HUES64 (cell line): ENCODE measurements around the gene CEP170B.
"Not testable (repeated sequence)": the region's sequence is repeated elsewhere in the genome, so short reads cannot be mapped to it uniquely, and the experiment has no call there.

Experiments
- H3K27ac ChIP-seq: 2 replicates; pipeline ENCODE4 v1.7.0; 2013; ENCODE audit warnings: low read depth, low read length, inconsistent platforms
- H3K27me3 ChIP-seq: 2 replicates; pipeline ENCODE4 v1.6.1; 2013; ENCODE audit warnings: mild to moderate bottlenecking, low read length; ENCODE audit not compliant: insufficient read depth
- H3K36me3 ChIP-seq: 2 replicates; pipeline ENCODE4 v1.6.1; 2013; ENCODE audit warnings: mild to moderate bottlenecking, low read length; ENCODE audit not compliant: insufficient read depth
- H3K4me1 ChIP-seq: 2 replicates; pipeline ENCODE4 v1.6.1; 2013; ENCODE audit warnings: mild to moderate bottlenecking, low read length, moderate library complexity; ENCODE audit not compliant: insufficient read depth
- H3K4me3 ChIP-seq: 2 replicates; pipeline ENCODE4 v1.5.1; 2013; ENCODE audit warnings: mild to moderate bottlenecking, low read length, moderate library complexity
- H3K9ac ChIP-seq: 2 replicates; pipeline ENCODE4 v1.6.1; 2013; ENCODE audit warnings: mild to moderate bottlenecking, low read depth, low read length
- H3K9me3 ChIP-seq: 2 replicates; pipeline ENCODE4 v1.6.1; 2013; ENCODE audit warnings: low read depth, low read length; ENCODE audit not compliant: insufficient read depth
- WGBS: fragments of 150-250, 120-280 bp; methylation state at CpG from one replicate; pipeline ENCODE4 v1.1.7; 2013; ENCODE audit warnings: missing lambda C conversion rate; 5-methylcytosine and 5-hydroxymethylcytosine counted together

CEP170B gene

DNA sequence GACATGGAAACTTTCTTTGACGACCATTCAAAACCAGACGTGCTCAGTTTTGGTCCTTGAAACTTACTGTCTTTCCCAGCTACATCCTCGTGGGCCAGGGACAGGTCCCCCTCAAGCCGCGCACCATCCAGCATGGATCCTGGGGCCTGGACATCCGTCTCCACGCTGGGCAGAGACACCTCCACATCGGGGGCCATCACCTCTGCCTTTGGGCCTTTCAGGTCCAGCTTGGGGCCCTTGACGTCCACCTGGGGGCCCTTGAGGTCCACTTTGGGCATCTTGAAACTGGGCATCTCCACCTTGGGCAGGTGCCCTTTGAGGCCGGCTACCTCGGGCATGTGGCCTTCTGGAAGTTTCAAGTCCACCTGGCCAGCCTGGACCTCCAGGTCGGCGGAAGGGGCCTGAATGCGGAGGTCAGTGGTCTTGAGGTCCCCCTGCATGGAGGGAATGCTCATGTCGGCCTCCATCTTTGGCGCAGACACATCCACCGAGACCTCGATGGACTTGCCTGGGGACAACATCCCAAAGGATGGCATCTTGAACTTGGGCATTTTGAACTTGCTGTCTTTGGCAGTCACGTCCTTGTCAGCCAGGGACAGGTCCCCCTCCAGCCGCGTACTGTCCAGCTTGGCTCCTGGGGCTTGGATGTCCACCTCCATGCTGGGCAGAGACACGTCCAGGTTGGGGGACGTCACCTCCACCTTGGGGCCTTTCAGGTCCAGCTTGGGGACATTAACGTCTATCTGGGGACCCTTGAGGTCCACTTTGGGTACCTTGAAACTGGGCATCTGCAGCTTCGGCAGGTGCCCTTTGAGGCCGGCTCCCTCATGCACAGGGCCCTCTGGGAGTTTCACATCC lies 76.7 kb downstream of the CEP170B start:
- no peaks in the 10 kb centered on the region for H3K36me3 ChIP-seq
- 95% methylated on average over 26 of the region's 26 CpGs for WGBS
- H3K4me3 ChIP-seq: no peak overlapping the region
- no peak overlapping the region for H3K27ac ChIP-seq
- no peaks in the 10 kb centered on the region for H3K9me3 ChIP-seq
- peaks cover 23% of the 10 kb centered on the region for H3K27me3 ChIP-seq
- H3K9ac ChIP-seq: no peak overlapping the region
- H3K4me1 ChIP-seq: no peaks in the 10 kb centered on the region

GRCh38 chr14:104942586-104942985 lies 77.5 kb downstream of the CEP170B start:
- Histone ChIP-seq H3K9me3 (no peaks in the 10 kb centered on the region), H3K27me3 (peaks cover 15% of the 10 kb centered on the region), H3K4me1 (no peaks in the 10 kb centered on the region), H3K36me3 (no peaks in the 10 kb centered on the region), H3K9ac (no peak overlapping the region), H3K4me3 (no peak overlapping the region), H3K27ac (no peak overlapping the region)
- 94% methylated on average over 16 of the region's 16 CpGs for WGBS

GRCh38 chr14:104943216-104944015 lies 78.3 kb downstream of the CEP170B start:
- not testable (repeated sequence) for H3K27me3 ChIP-seq, H3K4me1 ChIP-seq, H3K9me3 ChIP-seq, H3K27ac ChIP-seq, H3K9ac ChIP-seq, H3K36me3 ChIP-seq, H3K4me3 ChIP-seq
- 94% methylated on average over 29 of the region's 29 CpGs for WGBS

DNA sequence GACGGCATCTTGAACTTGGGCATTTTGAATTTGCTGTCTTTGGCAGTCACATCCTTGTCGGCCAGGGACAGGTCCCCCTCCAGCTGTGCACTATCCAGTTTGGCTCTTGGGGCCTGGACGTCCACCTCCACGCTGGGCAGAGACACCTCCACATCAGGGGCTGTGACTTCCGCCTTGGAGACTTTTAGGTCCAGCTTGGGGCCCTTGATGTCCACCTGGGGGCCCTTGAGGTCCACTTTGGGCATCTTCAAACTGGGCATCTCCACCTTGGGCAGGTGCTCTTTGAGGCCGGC lies 78.9 kb downstream of the CEP170B start:
- H3K27me3 ChIP-seq: not testable (repeated sequence)
- WGBS: 94% methylated on average over 6 of the region's 6 CpGs

DNA sequence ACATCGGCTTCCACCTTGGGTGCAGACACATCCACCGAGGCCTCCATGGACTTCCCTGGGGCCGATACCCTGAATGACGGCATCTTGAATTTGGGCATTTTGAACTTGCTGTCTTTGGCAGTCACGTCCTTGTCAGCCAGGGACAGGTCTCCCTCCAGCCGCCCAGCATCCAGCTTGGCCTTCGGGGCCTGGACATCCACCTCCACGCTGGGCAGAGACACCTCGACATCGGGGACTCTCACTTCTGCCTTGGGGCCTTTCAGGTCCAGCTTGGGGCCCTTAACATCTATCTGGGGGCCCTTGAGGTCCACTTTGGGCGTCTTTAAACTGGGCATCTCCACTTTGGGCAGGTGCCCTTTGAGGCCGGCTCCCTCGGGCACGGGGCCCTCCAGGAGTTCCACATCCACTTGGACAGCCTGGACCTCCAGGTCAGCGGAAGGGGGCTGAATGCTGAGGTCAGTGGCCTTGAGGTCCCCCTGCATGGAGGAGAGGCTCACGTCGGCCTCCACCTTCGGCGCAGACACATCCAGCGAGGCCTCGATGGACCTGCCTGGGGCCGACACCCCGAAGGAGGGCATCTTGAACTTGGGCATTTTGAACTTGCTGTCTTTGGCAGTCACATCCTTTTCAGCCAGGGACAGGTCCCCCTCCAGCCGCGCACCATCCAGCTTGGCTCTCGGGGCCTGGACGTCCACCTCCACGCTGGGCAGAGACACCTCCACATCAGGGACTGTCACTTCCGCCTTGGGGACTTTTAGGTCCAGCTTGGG lies 79.6 kb downstream of the CEP170B start:
- not testable (repeated sequence) for H3K4me3 ChIP-seq, H3K9ac ChIP-seq, H3K36me3 ChIP-seq, H3K27ac ChIP-seq, H3K4me1 ChIP-seq, H3K27me3 ChIP-seq, H3K9me3 ChIP-seq
- 95% methylated on average over 29 of the region's 29 CpGs for WGBS

More for the DNA sequence above, 78.9 kb downstream of the CEP170B start:
- H3K9me3 ChIP-seq, H3K4me1 ChIP-seq, H3K36me3 ChIP-seq, H3K27ac ChIP-seq, H3K9ac ChIP-seq, H3K4me3 ChIP-seq: not testable (repeated sequence)

DNA sequence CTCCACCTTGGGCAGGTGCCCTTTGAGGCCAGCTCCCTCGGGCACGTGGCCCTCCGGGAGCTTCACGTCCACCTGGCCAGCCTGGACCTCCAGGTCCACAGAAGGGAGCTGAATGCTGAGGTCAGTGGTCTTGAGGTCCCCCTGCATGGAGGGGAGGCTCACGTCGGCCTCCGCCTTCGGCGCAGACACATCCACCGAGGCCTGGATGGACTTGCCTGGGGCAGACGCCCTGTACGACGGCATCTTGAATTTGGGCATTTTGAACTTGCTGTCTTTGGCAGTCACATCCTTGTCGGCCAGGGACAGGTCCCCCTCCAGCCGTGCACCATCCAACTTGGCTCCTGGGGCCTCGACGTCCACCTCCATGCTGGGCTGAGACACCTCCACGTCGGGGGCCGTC lies 80.2 kb downstream of the CEP170B start:
- not testable (repeated sequence) for H3K4me1 ChIP-seq, H3K27ac ChIP-seq, H3K9ac ChIP-seq, H3K27me3 ChIP-seq, H3K4me3 ChIP-seq, H3K9me3 ChIP-seq, H3K36me3 ChIP-seq
- WGBS: 95% methylated on average over 20 of the region's 20 CpGs
